ENCODE measurements around the gene VIPR1. TPM values are rescaled to one million over a fixed set of nuclear protein-coding genes. Genes with fewer than 3 reads are reported as not detected.
A peak's percentile ranks its signal among the peaks of the same experiment; 100 is the strongest.

VIPR1 gene
- total RNA-seq, 1 donor from 2014 or later = 0.41 TPM

GRCh38 chr3:42493126-42493797 lies 9.2 kb upstream of the VIPR1 start:
- no peak for FAIRE-seq
- no peak for DNase-seq (ENCODE audit: low spot score in 2 of 2)

GRCh38 chr3:42493798-42494151 lies 8.7 kb upstream of the VIPR1 start:
- DNase-seq (ENCODE audit: low spot score in 2 of 2) = no peak
- no peak for FAIRE-seq

- DNase-seq (ENCODE audit: low spot score in 2 of 2) = no peak
- FAIRE-seq = no peak
Observed at GRCh38 chr3:42495393-42495792, 7.0 kb upstream of the VIPR1 start.

DNA sequence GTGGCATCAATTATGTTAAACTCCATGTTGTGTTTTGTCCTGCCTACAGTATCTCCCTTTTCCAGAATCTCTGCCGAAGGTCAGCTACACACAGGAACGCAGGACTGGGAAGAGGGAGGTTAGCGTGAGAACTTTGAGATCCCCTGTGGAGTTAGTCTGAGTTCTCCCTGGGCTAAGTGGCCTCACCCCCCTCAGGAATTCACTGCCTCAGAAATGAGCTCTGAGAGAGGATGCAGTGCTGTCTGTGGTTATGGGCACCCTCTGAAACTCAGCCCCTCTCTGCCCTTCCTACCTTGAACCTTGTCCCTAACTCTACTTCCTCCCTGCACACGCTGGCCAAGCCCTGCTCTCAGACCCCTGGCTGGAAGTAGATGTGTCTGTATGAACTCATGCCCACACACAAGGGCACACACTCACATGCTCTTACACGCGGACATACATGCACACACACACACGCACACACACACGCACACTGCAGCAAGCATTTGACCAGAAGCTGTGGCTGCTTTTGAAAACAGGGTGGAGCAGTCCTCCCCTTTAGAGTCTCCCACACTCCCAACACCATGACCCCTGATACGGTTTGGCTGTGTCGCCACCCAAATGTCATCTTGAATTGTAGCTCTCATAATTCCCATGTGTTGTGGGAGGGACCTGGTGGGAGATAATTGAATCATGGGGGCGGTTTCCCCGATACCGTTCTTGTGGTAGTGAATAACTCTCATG lies 5.3 kb upstream of the VIPR1 start:
- FAIRE-seq (no peak), DNase-seq (ENCODE audit: low spot score in 2 of 2) (no peak)

DNA sequence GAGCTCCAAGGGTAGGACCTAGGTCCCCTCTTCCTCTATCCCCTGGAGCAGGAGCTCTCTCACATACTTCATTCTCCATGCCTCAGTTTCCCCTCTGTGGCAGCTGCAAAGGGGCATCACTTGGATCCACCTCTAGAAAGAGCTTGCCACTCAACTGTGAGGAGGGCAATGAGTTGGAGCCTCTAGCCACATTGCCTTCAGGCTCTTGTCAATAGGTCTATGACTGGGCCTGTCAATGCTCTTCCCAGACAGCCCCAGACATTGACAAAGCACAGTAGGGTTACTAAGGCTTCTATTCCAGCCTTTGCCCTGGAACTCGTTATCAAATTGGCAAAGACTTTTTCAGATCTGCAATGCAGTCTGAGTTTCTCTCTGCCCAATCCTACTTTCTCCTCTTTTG lies 4.4 kb upstream of the VIPR1 start:
- FAIRE-seq (no peak), DNase-seq (ENCODE audit: low spot score in 2 of 2) (no peak)

GRCh38 chr3:42498791-42499477 lies 3.5 kb upstream of the VIPR1 start:
- DNase-seq (ENCODE audit: low spot score in 2 of 2) = no peak

GRCh38 chr3:42499478-42499871 lies 3.0 kb upstream of the VIPR1 start:
- FAIRE-seq = no peak
- DNase-seq (ENCODE audit: low spot score in 2 of 2) = no peak

More at GRCh38 chr3:42498791-42499477, 3.5 kb upstream of the VIPR1 start:
- no peak for FAIRE-seq

- FAIRE-seq = no peak
- DNase-seq (ENCODE audit: low spot score in 2 of 2) = no peak
Observed at GRCh38 chr3:42500091-42500490, 2.4 kb upstream of the VIPR1 start.

DNA sequence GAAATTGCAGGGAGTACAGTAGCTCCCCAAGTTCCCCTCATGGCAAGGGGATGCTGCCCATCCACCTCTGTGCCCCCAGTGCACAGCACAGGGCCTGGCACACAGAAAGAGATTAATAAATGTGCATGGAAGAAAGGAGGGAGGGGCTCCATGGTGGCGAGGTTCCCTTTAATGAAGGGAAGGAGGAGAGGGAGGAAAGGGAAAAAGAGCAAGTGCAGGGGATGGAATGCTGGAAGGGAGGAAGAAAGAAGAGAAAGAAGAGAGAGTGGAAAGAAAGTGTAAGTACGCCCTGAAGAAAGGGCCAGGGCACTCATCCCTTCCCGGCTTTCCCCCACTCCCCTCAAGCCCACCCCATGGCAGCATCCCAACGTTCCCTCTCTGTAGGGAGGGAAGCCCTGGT lies 1.5 kb upstream of the VIPR1 start:
- DNase-seq (ENCODE audit: low spot score in 2 of 2) (no peak), FAIRE-seq (no peak)

DNA sequence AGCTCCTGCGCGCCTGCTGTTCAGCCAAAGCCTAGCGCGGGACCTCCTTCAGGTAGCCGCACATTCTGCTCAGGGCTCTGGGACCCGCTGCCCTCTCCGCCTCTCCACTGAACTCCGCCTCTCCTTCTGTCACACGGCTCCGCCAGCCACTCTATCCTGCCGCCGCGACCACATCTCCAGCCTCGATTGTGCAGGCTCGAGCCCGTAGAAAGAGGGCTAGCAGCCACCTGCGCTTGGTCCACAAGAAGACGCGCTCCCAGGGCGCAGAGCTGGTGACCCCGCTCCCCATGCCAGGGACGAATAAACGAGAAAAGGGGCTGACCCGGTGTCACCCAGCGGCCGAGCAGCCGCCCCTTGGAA lies 1.1 kb upstream of the VIPR1 start:
- DNase-seq (ENCODE audit: low spot score in 2 of 2) (no peak), FAIRE-seq (no peak)

- no peak for FAIRE-seq
Observed at GRCh38 chr3:42501681-42502428, 588 bp upstream of the VIPR1 start.

DNA sequence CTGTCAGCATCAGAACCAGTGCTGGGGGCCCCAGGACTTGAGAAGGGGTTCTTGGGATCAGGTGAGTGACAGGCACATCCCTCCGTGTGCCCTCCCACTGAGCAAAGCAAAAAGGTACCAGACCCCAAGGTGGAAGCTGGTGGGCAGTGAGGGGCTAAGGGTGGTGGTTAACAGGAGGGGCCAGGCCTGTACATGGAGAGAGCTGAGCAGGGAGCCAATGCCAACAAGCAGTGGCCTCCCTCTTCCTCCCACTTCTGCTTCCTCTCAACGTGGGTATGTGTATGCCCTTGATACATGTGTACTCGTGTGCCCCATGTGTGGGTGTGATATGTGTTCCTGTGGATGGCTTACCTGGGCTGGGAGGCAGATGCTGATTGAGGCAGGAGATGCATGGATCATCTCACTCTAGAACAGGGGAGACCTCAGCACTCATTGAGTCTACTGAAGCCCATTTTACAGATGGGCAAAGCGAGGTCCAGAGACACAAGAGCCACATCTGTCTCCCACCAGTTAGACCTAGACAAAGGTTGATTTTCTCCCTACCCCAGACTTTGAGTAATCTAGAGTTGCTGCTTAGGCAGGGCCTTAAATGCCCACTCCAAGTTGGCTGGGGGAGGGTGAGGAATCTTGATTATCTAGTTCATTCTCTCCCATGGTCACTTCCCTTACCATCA lies 945 bp downstream of the VIPR1 start:
- FAIRE-seq (no peak), DNase-seq (ENCODE audit: low spot score in 2 of 2) (no peak)

More at GRCh38 chr3:42501681-42502428, 588 bp upstream of the VIPR1 start:
- peak; percentile 69 to 72 for DNase-seq (ENCODE audit: low spot score in 2 of 2)

GRCh38 chr3:42503957-42504333 lies 1.5 kb downstream of the VIPR1 start:
- FAIRE-seq = no peak

GRCh38 chr3:42504334-42505127 lies 2.1 kb downstream of the VIPR1 start:
- FAIRE-seq (no peak), DNase-seq (ENCODE audit: low spot score in 2 of 2) (no peak)

More at GRCh38 chr3:42503957-42504333, 1.5 kb downstream of the VIPR1 start:
- no peak for DNase-seq (ENCODE audit: low spot score in 2 of 2)

- FAIRE-seq (no peak), DNase-seq (ENCODE audit: low spot score in 2 of 2) (no peak)
Observed at GRCh38 chr3:42505128-42505848, 2.8 kb downstream of the VIPR1 start.

DNA sequence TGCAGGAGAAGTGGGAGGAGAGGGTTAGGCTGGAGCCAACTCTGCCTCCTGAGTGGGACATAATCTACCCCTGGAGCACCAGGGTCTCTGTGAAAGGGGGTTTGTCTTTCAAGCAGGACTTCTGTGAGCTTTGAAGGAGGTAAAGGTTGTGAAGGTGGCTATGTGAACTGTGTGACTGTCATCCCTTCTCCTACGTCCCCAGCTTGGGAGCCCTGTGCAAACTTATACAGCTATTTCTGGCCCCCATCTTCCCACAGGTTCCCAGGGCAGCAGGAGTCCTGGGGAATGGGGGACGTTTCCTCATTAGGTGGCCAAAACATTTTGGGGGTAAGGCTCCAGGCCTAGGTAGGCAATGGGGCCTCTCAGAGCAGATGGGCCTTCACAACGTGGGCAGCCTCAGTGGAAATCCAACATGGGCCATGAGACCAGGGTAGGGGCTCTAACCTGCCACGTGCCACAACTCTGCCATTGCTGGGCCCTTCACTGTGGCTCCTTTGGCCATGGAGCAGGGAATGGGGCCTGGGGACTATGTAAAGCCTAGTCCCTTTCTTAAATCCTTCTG lies 3.5 kb downstream of the VIPR1 start:
- DNase-seq (ENCODE audit: low spot score in 2 of 2) = no peak

GRCh38 chr3:42507252-42507651 lies 4.8 kb downstream of the VIPR1 start:
- FAIRE-seq (no peak), DNase-seq (ENCODE audit: low spot score in 2 of 2) (no peak)

More for the DNA sequence above, 3.5 kb downstream of the VIPR1 start:
- no peak for FAIRE-seq

DNA sequence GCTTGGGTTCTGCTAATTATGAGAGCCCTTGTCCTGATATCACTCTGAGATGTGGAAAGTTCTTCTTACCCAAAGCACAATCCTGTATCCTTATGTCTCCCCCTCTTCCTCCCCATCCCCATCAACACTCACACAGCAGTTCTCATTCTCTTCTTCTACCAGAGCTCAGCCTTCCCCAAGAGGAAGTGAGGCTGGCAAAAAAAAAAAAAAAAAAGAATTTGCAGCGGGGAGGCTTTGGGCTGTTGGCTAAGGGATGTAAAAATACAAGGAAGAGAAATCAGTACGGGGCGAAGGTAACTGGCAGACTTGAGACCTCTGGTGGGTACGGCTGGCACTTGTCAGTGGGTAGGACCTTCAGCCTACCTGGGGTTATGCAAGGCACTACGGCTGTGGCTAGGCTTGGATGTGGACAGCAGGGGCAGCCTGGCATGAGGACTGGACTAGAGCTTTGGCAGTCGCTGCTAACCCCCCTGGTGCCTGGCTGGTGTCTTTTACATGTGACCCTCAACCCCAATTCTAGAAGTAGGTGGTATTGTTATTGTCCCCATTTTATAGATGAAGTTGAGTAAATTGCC lies 5.4 kb downstream of the VIPR1 start:
- FAIRE-seq (no peak), DNase-seq (ENCODE audit: low spot score in 2 of 2) (no peak)

Measured in frontal cortex (tissue), 4 donors.